H1 (cell line): ENCODE measurements around the gene SLC17A6. TPM values are rescaled to one million over a fixed set of nuclear protein-coding genes. Genes with fewer than 3 reads are reported as not detected.

Source experiments
- CTCF ChIA-PET: fragments of 300-600 bp; sonication (Branson Sonifier 250); formaldehyde crosslinking; loops from one replicate; lab custom pipeline; 2021; ENCODE audit not compliant: partially characterized antibody; lab: Charles Lee
- POLR2A ChIA-PET: fragments of 300-600 bp; sonication (Branson Sonifier 250); formaldehyde crosslinking; loops from one replicate; lab custom pipeline; 2021; ENCODE audit warnings: inconsistent platforms; ENCODE audit not compliant: partially characterized antibody; lab: Charles Lee
- DNase-seq, 2 experiments: peaks; one replicate each; pipeline versions ENCODE4 v3.0.0 to v3.0.0-alpha.2; 2010 to 2022; ENCODE audit warnings: low spot score in 2 of 2, low read depth in 1 of 2, mixed read lengths in 1 of 2
- FAIRE-seq: peaks from 2 replicates; lab custom pipeline; 2011; peaks lifted over from hg19 to GRCh38; lab: Jason Lieb, UNC
- H2AFZ ChIP-seq: 2 replicates; pipeline ENCODE4 v1.8.1; 2012; ENCODE audit warnings: low read length, inconsistent platforms
- H2AK5ac ChIP-seq: 2 replicates; pipeline ENCODE4 v1.6.1; 2013; ENCODE audit warnings: low read depth, low read length
- H2BK120ac ChIP-seq: replicated peaks from 2 replicates; pipeline ENCODE3; 2013; ENCODE audit warnings: low read depth, low read length, inconsistent platforms
- H2BK12ac ChIP-seq: 2 replicates; pipeline ENCODE4 v1.6.1; 2013; ENCODE audit warnings: low read depth, low read length
- H2BK15ac ChIP-seq: 2 replicates; pipeline ENCODE4 v1.6.1; 2013; ENCODE audit warnings: low read length
- H2BK20ac ChIP-seq: 2 replicates; pipeline ENCODE4 v1.6.1; 2013; ENCODE audit warnings: low read length
- H2BK5ac ChIP-seq: 2 replicates; pipeline ENCODE4 v1.6.1; 2013; ENCODE audit warnings: low read depth, low read length
- H3K14ac ChIP-seq: 2 replicates; pipeline ENCODE4 v1.6.1; 2013; ENCODE audit warnings: inconsistent platforms; ENCODE audit not compliant: insufficient read length
- H3K18ac ChIP-seq: 2 replicates; pipeline ENCODE4 v1.6.1; 2013; ENCODE audit warnings: low read length; ENCODE audit errors: extremely low read depth
- H3K23ac ChIP-seq: 2 replicates; pipeline ENCODE4 v1.6.1; 2013; ENCODE audit warnings: inconsistent platforms; ENCODE audit not compliant: insufficient read length
- H3K23me2 ChIP-seq: 2 replicates; pipeline ENCODE4 v1.6.1; 2013; ENCODE audit warnings: low read depth, low read length
- H3K27ac ChIP-seq: 2 replicates; pipeline ENCODE4 v1.6.1; 2011; ENCODE audit warnings: low read depth, low read length, inconsistent platforms
- H3K27me3 ChIP-seq, 4 experiments: replicated peaks in 1 of 4; 1 replicate in 1 of 4; 2 replicates in 3 of 4; pipeline versions ENCODE4 v1.6.1 to v1.8.1; 2011 to 2013; ENCODE audit warnings: low read length in 3 of 4, mild to moderate bottlenecking in 3 of 4, inconsistent platforms in 2 of 4, mixed read lengths in 2 of 4, moderate library complexity in 1 of 4; ENCODE audit not compliant: control insufficient read depth in 3 of 4, insufficient read depth in 3 of 4; ENCODE audit errors: extremely low read depth in 1 of 4
- H3K36me3 ChIP-seq, 4 experiments: 2 replicates each; pipeline versions ENCODE4 v1.6.1 to v1.8.1; 2011 to 2013; ENCODE audit warnings: mild to moderate bottlenecking in 4 of 4, low read length in 3 of 4, moderate library complexity in 2 of 4, control low read depth in 1 of 4, inconsistent platforms in 1 of 4; ENCODE audit not compliant: insufficient read depth in 4 of 4, control insufficient read depth in 2 of 4
- H3K4ac ChIP-seq: replicated peaks from 2 replicates; pipeline ENCODE3; 2013; ENCODE audit warnings: low read length, low read depth, mixed read lengths, inconsistent platforms; ENCODE audit not compliant: insufficient read length
- H3K4me1 ChIP-seq, 4 experiments: replicated peaks in 1 of 4; 1 replicate in 1 of 4; 2 replicates in 3 of 4; pipeline versions ENCODE4 v1.6.1 to v1.8.1; 2011 to 2013; ENCODE audit warnings: low read length in 3 of 4, inconsistent platforms in 2 of 4, mixed read lengths in 1 of 4; ENCODE audit not compliant: insufficient read depth in 4 of 4, control insufficient read depth in 3 of 4
- H3K4me2 ChIP-seq, 2 experiments: 2 replicates each; pipeline versions ENCODE4 v1.6.1 to v1.8.1; 2011 to 2013; ENCODE audit warnings: low read depth in 2 of 2, low read length in 2 of 2, control low read depth in 1 of 2, inconsistent platforms in 1 of 2, mild to moderate bottlenecking in 1 of 2; ENCODE audit not compliant: insufficient read depth in 1 of 2
- H3K4me3 ChIP-seq, 4 experiments: fragments of 200-600, 300-600 bp in 1 of 4; sonication (generic), shearing (Covaris generic), sonication (Bioruptor Twin) in 1 of 4; 2 replicates each; pipeline versions ENCODE4 v1.5.1 to v1.8.1; 2011 to 2016; ENCODE audit warnings: low read length in 4 of 4, low read depth in 3 of 4, control low read depth in 2 of 4, inconsistent platforms in 2 of 4, mild to moderate bottlenecking in 2 of 4, mixed read lengths in 1 of 4, moderate library complexity in 1 of 4; ENCODE audit not compliant: insufficient read depth in 2 of 4; ENCODE audit errors: extremely low read depth in 1 of 4
- H3K56ac ChIP-seq: replicated peaks from 2 replicates; pipeline ENCODE3; 2013; ENCODE audit warnings: low read depth, mild to moderate bottlenecking, mixed read lengths, low read length, inconsistent platforms; ENCODE audit not compliant: insufficient read length
- H3K79me1 ChIP-seq: 2 replicates; pipeline ENCODE4 v1.6.1; 2013; ENCODE audit warnings: low read depth, low read length, control low read depth
- H3K79me2 ChIP-seq, 2 experiments: 2 replicates each; pipeline versions ENCODE4 v1.6.1 to v1.8.1; 2012 to 2013; ENCODE audit warnings: low read length in 2 of 2, mild to moderate bottlenecking in 2 of 2, inconsistent platforms in 1 of 2; ENCODE audit not compliant: insufficient read depth in 2 of 2, control insufficient read depth in 1 of 2
- H3K9ac ChIP-seq, 4 experiments: replicated peaks in 1 of 4; 1 replicate in 1 of 4; 2 replicates in 3 of 4; pipeline versions ENCODE4 v1.6.1 to v1.8.1; 2011 to 2013; ENCODE audit warnings: low read depth in 3 of 4, low read length in 3 of 4, control low read depth in 2 of 4, mild to moderate bottlenecking in 2 of 4, moderate library complexity in 2 of 4, inconsistent platforms in 1 of 4; ENCODE audit errors: extremely low read depth in 1 of 4
- H3K9me3 ChIP-seq, 2 experiments: 2 replicates each; pipeline versions ENCODE4 v1.6.1 to v1.8.1; 2012 to 2013; ENCODE audit warnings: mild to moderate bottlenecking in 2 of 2, moderate library complexity in 2 of 2, control low read depth in 1 of 2, inconsistent platforms in 1 of 2, low read depth in 1 of 2, low read length in 1 of 2, mixed read lengths in 1 of 2; ENCODE audit not compliant: insufficient read depth in 2 of 2
- H4K20me1 ChIP-seq, 2 experiments: replicated peaks in 1 of 2; 2 replicates each; pipeline versions ENCODE3 to v1.8.1; 2011 to 2013; ENCODE audit warnings: inconsistent platforms in 2 of 2, low read length in 2 of 2, mild to moderate bottlenecking in 1 of 2; ENCODE audit not compliant: insufficient read depth in 2 of 2, control insufficient read depth in 1 of 2
- H4K5ac ChIP-seq: 2 replicates; pipeline ENCODE4 v1.6.1; 2013; ENCODE audit warnings: low read length, low read depth, mixed read lengths, inconsistent platforms; ENCODE audit not compliant: insufficient read length
- H4K8ac ChIP-seq: 2 replicates; pipeline ENCODE4 v1.8.0; 2013; ENCODE audit warnings: mild to moderate bottlenecking, moderate library complexity, low read length, inconsistent platforms; ENCODE audit not compliant: insufficient read depth; ENCODE audit errors: extremely low read depth
- H4K91ac ChIP-seq: replicated peaks from 2 replicates; pipeline ENCODE3; 2013; ENCODE audit warnings: low read length, mixed read lengths, inconsistent platforms; ENCODE audit not compliant: insufficient read length
- EZH2 ChIP-seq: fragments of 200-600 bp; sonication (generic); IDR thresholded peaks from 2 replicates; pipeline ENCODE4 v1.7.1; 2012; ENCODE audit warnings: low read depth, mild to moderate bottlenecking, moderate library complexity, low read length, inconsistent platforms; ENCODE audit not compliant: severe bottlenecking
- HDAC2 ChIP-seq, 2 experiments: fragments of 300-600 bp in 1 of 2; sonication (generic) in 1 of 2; IDR thresholded peaks; 2 replicates each; pipeline ENCODE4 v1.6.1; 2011 to 2012; ENCODE audit warnings: low read depth in 2 of 2, low read length in 2 of 2, mild to moderate bottlenecking in 2 of 2, moderate library complexity in 2 of 2, borderline replicate concordance in 1 of 2, inconsistent platforms in 1 of 2
- SP1 ChIP-seq: IDR thresholded peaks from 2 replicates; pipeline ENCODE4 v1.6.1; 2011; ENCODE audit warnings: low read depth, low read length
- SP2 ChIP-seq: IDR thresholded peaks from 2 replicates; pipeline ENCODE4 v1.6.1; 2012; ENCODE audit warnings: mild to moderate bottlenecking, low read length, inconsistent platforms
- TCF12 ChIP-seq: IDR thresholded peaks from 2 replicates; pipeline ENCODE4 v1.6.1; 2011; ENCODE audit warnings: low read depth, mild to moderate bottlenecking, low read length
- ZNF274 ChIP-seq: IDR thresholded peaks from 2 replicates; pipeline ENCODE4 v1.7.0; 2012; ENCODE audit warnings: low read length, borderline replicate concordance; ENCODE audit errors: extremely low read depth
- WGBS, 2 experiments: shearing (Covaris generic) in 1 of 2; methylation state at CpG; one replicate each; pipeline versions ENCODE4 v1.1.6 to v1.1.7; 2013 to 2015; ENCODE audit warnings: low lambda C conversion rate in 2 of 2, mixed read lengths in 2 of 2, inconsistent platforms in 1 of 2, low coverage in 1 of 2, missing lambda C conversion rate in 1 of 2; ENCODE audit not compliant: insufficient replicate concordance in 2 of 2, insufficient coverage in 1 of 2, insufficient read length in 1 of 2; ENCODE audit errors: extremely low coverage in 1 of 2, missing lambda C conversion rate in 1 of 2; 5-methylcytosine and 5-hydroxymethylcytosine counted together
- polyA plus RNA-seq, 7 experiments: library from polyadenylated mRNA; depleted of rRNA in 3 of 7; stranded (reverse) in 5 of 7; unstranded in 2 of 7; fragments of >200 nt in 5 of 7; fragments of 200-250 nt in 2 of 7; gene quantifications; 1 replicate in 5 of 7; 2 replicates in 1 of 7; 4 replicates in 1 of 7; pipeline versions ENCODE4 v1.2.1 to v1.2.3, GENCODE V29; 2011 to 2013; ENCODE audit warnings: missing spikeins in 2 of 7, mixed read lengths in 2 of 7
- total RNA-seq: library from RNA; stranded (reverse); fragmentation: NEBNext Ultra II Directional; extraction: Animal tissue kit (Norgen Biotek cat#: 25700); gene quantifications from 2 replicates; pipeline ENCODE4 v1.2.1, GENCODE V29; 2021

Gene SLC17A6
- total and polyA plus RNA-seq, 2 of the 8 experiments (the other 6 are each of a cell fraction or from before 2014, with no cell fraction given), result 0.24 to 1.6 TPM

- Histone ChIP-seq H3K18ac (no peak overlapping the region), H3K36me3 (no peaks in the 10 kb centered on the region), H4K20me1 (no peaks in the 10 kb centered on the region), H2BK15ac (no peak overlapping the region), H3K9ac (no peak overlapping the region), H2BK20ac (no peak overlapping the region), H3K23me2 (no peaks in the 10 kb centered on the region; the same call in 1 of the 2 replicates), H4K91ac (no peak overlapping the region), H3K56ac (no peak overlapping the region), H3K4me3 (no peak overlapping the region), H3K9me3 (no peaks in the 10 kb centered on the region), H3K23ac (no peak overlapping the region), H2BK120ac (no peak overlapping the region), H3K27me3 (no peaks in the 10 kb centered on the region), H3K4me2 (no peak overlapping the region), H3K27ac (no peak overlapping the region), H2AFZ (no peak overlapping the region), H4K5ac (no peak overlapping the region), H2AK5ac (no peak overlapping the region), H3K79me1 (no peaks in the 10 kb centered on the region), H3K79me2 (no peaks in the 10 kb centered on the region), H4K8ac (no peak overlapping the region), H3K4me1 (peaks cover 0 to 7% (median 2%) of the 10 kb centered on the region in 4 experiments; a peak in 2 of 7 replicates), H3K14ac (no peak overlapping the region), H2BK12ac (no peak overlapping the region), H3K4ac (no peak overlapping the region), H2BK5ac (no peak overlapping the region)
- TF ChIP-seq HDAC2 (IDR thresholded peaks at IDR 0.05; ENCODE audit: borderline replicate concordance in 1 of 2, low read depth in 2 of 2, low read length in 2 of 2) (no peak), TCF12 (no peak), SP1 (no peak), EZH2 (no peak), SP2 (no peak), ZNF274 (no peak)
- POLR2A ChIA-PET, result no interaction called here
- DNase-seq (no peak), FAIRE-seq (no peak)
- CTCF ChIA-PET, result no interaction called here
- 89% methylated on average over 1 of the region's 1 CpG; no CpG with 5 or more reads in 1 of the 2 experiments for WGBS, 2 experiments
Measured at GRCh38 chr11:22426915-22427314, 88.7 kb downstream of the SLC17A6 start.
